GM12864 (cell line): ENCODE data around the gene PRKAG2.

Source experiments
- DNase-seq: peaks from one replicate; pipeline ENCODE4 v3.0.0-alpha.2; 2011; ENCODE audit warnings: low read depth
- H3K4me3 ChIP-seq: 2 replicates; pipeline ENCODE4 v1.5.1; 2011; ENCODE audit warnings: mild to moderate bottlenecking, low read depth, low read length, control low read depth
- CTCF ChIP-seq: IDR thresholded peaks from 2 replicates; pipeline ENCODE4 v1.5.1; 2011; ENCODE audit warnings: low read depth, mild to moderate bottlenecking, moderate library complexity, low read length, control low read depth, inconsistent platforms; ENCODE audit errors: missing control alignments

The PRKAG2 gene

GRCh38 chr7:151825721-151826120 lies 51.2 kb downstream of the PRKAG2 start:
- no peak for TF ChIP-seq CTCF
- no peak for DNase-seq
- H3K4me3 ChIP-seq, result no peak overlapping the region

- H3K4me3 ChIP-seq, result no peak overlapping the region
- no peak for TF ChIP-seq CTCF
- DNase-seq, result no peak
Measured at GRCh38 chr7:151824373-151824933, 52.5 kb downstream of the PRKAG2 start.

GRCh38 chr7:151823566-151824372 lies 53.1 kb downstream of the PRKAG2 start:
- H3K4me3 ChIP-seq, result no peak overlapping the region
- no peak for DNase-seq
- TF ChIP-seq CTCF, result no peak

- no peak for TF ChIP-seq CTCF
- DNase-seq, result no peak
- no peak overlapping the region for H3K4me3 ChIP-seq
Measured at GRCh38 chr7:151822541-151823181, 54.3 kb downstream of the PRKAG2 start.

GRCh38 chr7:151821806-151822540 lies 54.9 kb downstream of the PRKAG2 start:
- H3K4me3 ChIP-seq, result no peak overlapping the region
- no peak for DNase-seq
- TF ChIP-seq CTCF, result no peak

- no peak for DNase-seq
- TF ChIP-seq CTCF, result no peak
- H3K4me3 ChIP-seq, result no peak overlapping the region
Measured at GRCh38 chr7:151821226-151821625, 55.7 kb downstream of the PRKAG2 start.
